SK-N-SH (cell line): ENCODE measurements around the gene ME3. TPM values are rescaled to one million over a fixed set of nuclear protein-coding genes. Genes with fewer than 3 reads are reported as not detected.

Experiments
- CTCF ChIA-PET: fragments of 300-600, 350-600 bp; formaldehyde crosslinking; extraction: SDS; loops from one replicate; lab custom pipeline; 2021; lab: Yijun Ruan, JAX
- POLR2A ChIA-PET: fragments of 350-600 bp; sonication (Branson Sonifier 250); formaldehyde crosslinking; extraction: SDS; loops from one replicate; lab custom pipeline; 2020; ENCODE audit warnings: antibody characterized with exemption, inconsistent platforms; lab: Yijun Ruan, JAX
- DNase-seq: peaks from one replicate; pipeline ENCODE4 v3.0.0; 2012
- H2AFZ ChIP-seq: fragments of 200-600 bp; sonication (generic); 2 replicates; pipeline ENCODE4 v1.8.1; 2016; ENCODE audit warnings: antibody characterized with exemption, mild to moderate bottlenecking, low read depth
- H3F3A ChIP-seq: fragments of 200-600 bp; sonication (generic); replicated peaks from 2 replicates; pipeline ENCODE3; 2016; ENCODE audit warnings: antibody characterized with exemption, mild to moderate bottlenecking; ENCODE audit not compliant: insufficient read depth
- H3K27ac ChIP-seq, 2 experiments: fragments of 200-500 bp in 1 of 2; fragments of 200-600 bp in 1 of 2; sonication (Bioruptor generic) in 1 of 2; sonication (generic), shearing (Covaris generic) in 1 of 2; 2 replicates each; pipeline versions ENCODE4 v1.5.1 to v1.6.1; 2014 to 2016; ENCODE audit warnings: low read depth in 2 of 2, inconsistent platforms in 1 of 2, low read length in 1 of 2, mild to moderate bottlenecking in 1 of 2, mixed read lengths in 1 of 2
- H3K27me3 ChIP-seq: fragments of 200-600 bp; sonication (generic), shearing (Covaris generic); 2 replicates; pipeline ENCODE4 v1.6.1; 2016; ENCODE audit warnings: mixed run types; ENCODE audit not compliant: insufficient read depth
- H3K36me3 ChIP-seq, 2 experiments: fragments of 200-500 bp in 1 of 2; fragments of 200-600 bp in 1 of 2; sonication (Bioruptor generic) in 1 of 2; sonication (generic) in 1 of 2; replicated peaks in 1 of 2; 2 replicates each; pipeline versions ENCODE3 to v1.5.1; 2014 to 2016; ENCODE audit warnings: low read length in 1 of 2, mild to moderate bottlenecking in 1 of 2; ENCODE audit not compliant: insufficient read depth in 2 of 2, control insufficient read depth in 1 of 2
- H3K4me1 ChIP-seq, 2 experiments: fragments of 200-500 bp in 1 of 2; fragments of 200-600 bp in 1 of 2; sonication (Bioruptor generic) in 1 of 2; sonication (generic), shearing (Covaris generic) in 1 of 2; 2 replicates each; pipeline versions ENCODE4 v1.5.1 to v1.6.1; 2014 to 2016; ENCODE audit warnings: low read depth in 1 of 2, low read length in 1 of 2, mixed run types in 1 of 2; ENCODE audit not compliant: insufficient read depth in 2 of 2, control insufficient read depth in 1 of 2
- H3K4me2 ChIP-seq: fragments of 200-600 bp; sonication (generic), shearing (Covaris generic); 2 replicates; pipeline ENCODE4 v1.6.1; 2017; ENCODE audit warnings: mixed run types
- H3K4me3 ChIP-seq, 2 experiments: fragments of 200-500 bp in 1 of 2; fragments of 200-600 bp in 1 of 2; sonication (Bioruptor generic) in 1 of 2; sonication (generic), shearing (Covaris generic) in 1 of 2; 2 replicates each; pipeline versions ENCODE4 v1.5.1 to v1.8.1; 2014 to 2016; ENCODE audit warnings: low read depth in 2 of 2, inconsistent platforms in 1 of 2, low read length in 1 of 2, mild to moderate bottlenecking in 1 of 2, mixed read lengths in 1 of 2, moderate library complexity in 1 of 2
- H3K79me2 ChIP-seq: fragments of 200-600 bp; sonication (generic); 2 replicates; pipeline ENCODE4 v1.8.1; 2017; ENCODE audit warnings: mild to moderate bottlenecking; ENCODE audit not compliant: insufficient read depth
- H3K9ac ChIP-seq: fragments of 200-600 bp; sonication (generic); 2 replicates; pipeline ENCODE4 v1.6.1; 2017; ENCODE audit warnings: mixed run types
- H3K9me2 ChIP-seq: fragments of 200-600 bp; sonication (generic); 2 replicates; pipeline ENCODE4 v1.6.1; 2017; ENCODE audit warnings: mixed run types
- H3K9me3 ChIP-seq: fragments of 200-600 bp; sonication (generic); 2 replicates; pipeline ENCODE4 v1.6.1; 2017; ENCODE audit warnings: mixed run types, mild to moderate bottlenecking, moderate library complexity
- H4K20me1 ChIP-seq: fragments of 200-600 bp; sonication (generic); 2 replicates; pipeline ENCODE4 v1.6.1; 2017; ENCODE audit warnings: mild to moderate bottlenecking, mixed run types; ENCODE audit not compliant: insufficient read depth
- EP300 ChIP-seq, 2 experiments: IDR thresholded peaks; 2 replicates each; pipeline versions ENCODE4 v1.4.0 to v1.6.1; 2012; ENCODE audit warnings: borderline replicate concordance in 1 of 2, low read depth in 1 of 2, low read length in 1 of 2
- FOSL2 ChIP-seq: IDR thresholded peaks from 2 replicates; pipeline ENCODE4 v1.4.0; 2012; ENCODE audit warnings: low read depth, mild to moderate bottlenecking, moderate library complexity, borderline replicate concordance
- FOXM1 ChIP-seq: IDR thresholded peaks from 2 replicates; pipeline ENCODE4 v1.4.0; 2012; ENCODE audit warnings: low read depth, mild to moderate bottlenecking
- GATA2 ChIP-seq: sonication (generic); formaldehyde crosslinking; IDR thresholded peaks from 2 replicates; pipeline ENCODE4 v1.5.0; 2020; ENCODE audit warnings: mild to moderate bottlenecking, missing genetic modification reagents
- IRF3 ChIP-seq: fragments of 150-350 bp; IDR thresholded peaks from 2 replicates; pipeline ENCODE4 v1.6.1; 2016; ENCODE audit warnings: mild to moderate bottlenecking, low read depth, low read length
- JUND ChIP-seq: IDR thresholded peaks from 2 replicates; pipeline ENCODE4 v1.4.0; 2012
- MEF2A ChIP-seq: IDR thresholded peaks from 2 replicates; pipeline ENCODE4 v1.4.0; 2012; ENCODE audit warnings: low read depth, borderline replicate concordance
- MXI1 ChIP-seq: IDR thresholded peaks from 2 replicates; pipeline ENCODE4 v1.6.1; 2012; ENCODE audit warnings: mild to moderate bottlenecking, low read depth, low read length, improper control_type of control experiment
- SIN3A ChIP-seq: IDR thresholded peaks from 2 replicates; pipeline ENCODE4 v1.6.1; 2012; ENCODE audit warnings: low read depth, mild to moderate bottlenecking, low read length, moderate library complexity, borderline replicate concordance
- TAF1 ChIP-seq: IDR thresholded peaks from 2 replicates; pipeline ENCODE4 v1.6.1; 2012; ENCODE audit warnings: low read depth, mild to moderate bottlenecking, low read length, moderate library complexity, borderline replicate concordance
- TCF12 ChIP-seq: IDR thresholded peaks from 2 replicates; pipeline ENCODE4 v1.4.0; 2012
- YY1 ChIP-seq: IDR thresholded peaks from 2 replicates; pipeline ENCODE4 v1.4.0; 2012; ENCODE audit warnings: low read depth, mild to moderate bottlenecking
- WGBS: methylation state at CpG from one replicate; pipeline ENCODE4 v1.1.6; 2017; ENCODE audit warnings: low lambda C conversion rate; 5-methylcytosine and 5-hydroxymethylcytosine counted together
- polyA plus RNA-seq, 3 experiments: library from polyadenylated mRNA; depleted of rRNA; stranded (reverse); fragments of >200 nt; gene quantifications; 2 replicates each; pipeline ENCODE4 v1.2.3, GENCODE V29; 2012
- TF ChIP-seq, protein P1 (sequence below): IDR thresholded peaks from 2 replicates; pipeline ENCODE4; 2012

Gene ME3
- polyA plus RNA-seq, 1 of the 3 experiments (the other 2 are of a cell fraction) = 22.0 TPM

DNA sequence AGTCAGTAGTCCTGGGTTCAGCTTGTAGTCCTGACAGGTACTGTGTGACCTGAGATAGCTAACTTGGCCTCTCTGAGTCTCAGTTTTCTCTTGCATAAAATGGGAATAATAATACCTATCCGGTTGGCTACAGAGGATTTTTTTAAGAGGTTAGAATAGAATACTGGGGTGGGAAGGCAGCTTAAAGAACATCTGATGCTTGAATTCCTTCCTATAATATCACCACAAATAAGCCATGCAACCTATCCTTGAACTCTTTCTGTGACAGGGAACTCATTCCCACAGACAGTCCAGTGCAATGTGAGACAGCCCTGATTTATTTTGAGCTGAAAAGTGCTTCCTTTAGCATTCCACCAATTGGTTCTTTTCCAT, 187.6 kb downstream of the ME3 start:
- no peaks in the 10 kb centered on the region for H3K79me2 ChIP-seq
- H3K36me3 ChIP-seq = no peaks in the 10 kb centered on the region
- no peaks in the 10 kb centered on the region for H3K27me3 ChIP-seq
- H4K20me1 ChIP-seq = no peaks in the 10 kb centered on the region
- H3K4me3 ChIP-seq = no peak overlapping the region
- peak overlapping the region; percentile 62; the same call in 1 of the 2 replicates for H3K9ac ChIP-seq
- 85% methylated on average over 1 of the region's 1 CpG for WGBS
- H3F3A ChIP-seq = peaks cover 32% of the 10 kb centered on the region
- H3K9me3 ChIP-seq = no peaks in the 10 kb centered on the region
- DNase-seq = no peak
- H3K4me1 ChIP-seq = peaks cover 0 to 15% of the 10 kb centered on the region in 2 experiments; a peak in 3 of 4 replicates
- peak overlapping the region in 1 of 2 experiments; percentile 88; a peak in 3 of 4 replicates for H3K27ac ChIP-seq
- POLR2A ChIA-PET = no interaction called here
- CTCF ChIA-PET = no interaction called here
- peak overlapping the region; percentile 57 for H3K4me2 ChIP-seq
- no peak overlapping the region for H2AFZ ChIP-seq
- no peaks in the 10 kb centered on the region for H3K9me2 ChIP-seq
- TF ChIP-seq GATA2 (CRISPR knock-in tag) (no peak), MXI1 (no peak), FOSL2 (no peak)
- TF ChIP-seq, all 33 proteins: peak for 0

GRCh38 chr11:86483940-86484794, 188.2 kb downstream of the ME3 start:
- H3F3A ChIP-seq = peaks cover 32% of the 10 kb centered on the region
- WGBS = 44% methylated on average over 7 of the region's 7 CpGs
- H3K9me3 ChIP-seq = no peaks in the 10 kb centered on the region
- TF ChIP-seq MXI1 (no peak), YY1 (no peak), JUND (peak; percentile 45), TAF1 (no peak), TCF12 (peak; percentile 69), EP300 (IDR thresholded peaks at IDR 0.05; ENCODE audit: borderline replicate concordance in 1 of 2, low read depth in 1 of 2, low read length in 1 of 2) (no peak), FOXM1 (no peak), MEF2A (no peak), SIN3A (no peak), FOSL2 (no peak), IRF3 (no peak)
- TF ChIP-seq, protein P1, sequence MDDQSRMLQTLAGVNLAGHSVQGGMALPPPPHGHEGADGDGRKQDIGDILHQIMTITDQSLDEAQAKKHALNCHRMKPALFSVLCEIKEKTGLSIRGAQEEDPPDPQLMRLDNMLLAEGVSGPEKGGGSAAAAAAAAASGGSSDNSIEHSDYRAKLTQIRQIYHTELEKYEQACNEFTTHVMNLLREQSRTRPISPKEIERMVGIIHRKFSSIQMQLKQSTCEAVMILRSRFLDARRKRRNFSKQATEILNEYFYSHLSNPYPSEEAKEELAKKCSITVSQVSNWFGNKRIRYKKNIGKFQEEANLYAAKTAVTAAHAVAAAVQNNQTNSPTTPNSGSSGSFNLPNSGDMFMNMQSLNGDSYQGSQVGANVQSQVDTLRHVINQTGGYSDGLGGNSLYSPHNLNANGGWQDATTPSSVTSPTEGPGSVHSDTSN = peak; percentile 87
- H3K4me1 ChIP-seq = peaks cover 0 to 15% of the 10 kb centered on the region in 2 experiments; a peak in 3 of 4 replicates
- ChIA-PET CTCF (interaction anchor here (0.7 kb wide), 1 partner anchor 29 kb away, joined by 4 read pairs; no protein-coding TSS in a partner anchor), POLR2A (no interaction called here)
- peak overlapping the region; percentile 62; the same call in 1 of the 2 replicates for H3K9ac ChIP-seq
- H4K20me1 ChIP-seq = no peaks in the 10 kb centered on the region
- no peak overlapping the region for H3K4me3 ChIP-seq
- no peak overlapping the region for H2AFZ ChIP-seq
- H3K27me3 ChIP-seq = no peaks in the 10 kb centered on the region
- no peaks in the 10 kb centered on the region for H3K9me2 ChIP-seq
- H3K4me2 ChIP-seq = peak overlapping the region; percentile 57
- no peak for DNase-seq
- no peaks in the 10 kb centered on the region for H3K79me2 ChIP-seq
- H3K27ac ChIP-seq = peak overlapping the region; percentile 20 to 88; a peak in 3 of 4 replicates
- no peaks in the 10 kb centered on the region for H3K36me3 ChIP-seq
